IMR-90 (cell line): ENCODE results near the gene ERBB4. TPM values are rescaled to one million over a fixed set of nuclear protein-coding genes. Genes with fewer than 3 reads are reported as not detected.

Source experiments
- ATAC-seq: fragments of 200-7000 bp; cut with Tn5 transposase; 2 replicates; pipeline ENCODE4 v1.9.1; 2020; ENCODE audit warnings: low read depth, mild to moderate bottlenecking, moderate library complexity
- BruUV-seq: library from RNA; stranded (reverse); fragments of 400-500 nt; replicated peaks from 2 replicates; lab custom pipeline; 2021; lab: Mats Ljungman, UMichigan
- CTCF ChIA-PET: fragments of 300-600 bp; formaldehyde crosslinking; extraction: SDS; loops from one replicate; lab custom pipeline; 2021; ENCODE audit warnings: antibody characterized with exemption; lab: Yijun Ruan, JAX
- POLR2A ChIA-PET: fragments of 300-600 bp; sonication (Branson Sonifier 250); formaldehyde crosslinking; loops from one replicate; lab custom pipeline; 2022; ENCODE audit warnings: antibody characterized with exemption; ENCODE audit not compliant: unreplicated experiment; lab: Charles Lee
- DNase-seq: peaks from one replicate; pipeline ENCODE4 v3.0.0; 2013
- H2AFZ ChIP-seq: replicated peaks from 2 replicates; pipeline ENCODE3; 2013; ENCODE audit warnings: low read length, mild to moderate bottlenecking; ENCODE audit not compliant: poor library complexity
- H2AK5ac ChIP-seq: 2 replicates; pipeline ENCODE4 v1.6.1; 2013; ENCODE audit warnings: low read depth, low read length, inconsistent platforms
- H2AK9ac ChIP-seq: replicated peaks from 2 replicates; pipeline ENCODE3; 2013; ENCODE audit warnings: mild to moderate bottlenecking, low read depth, low read length, moderate library complexity; ENCODE audit not compliant: poor library complexity
- H2BK120ac ChIP-seq: 2 replicates; pipeline ENCODE4 v1.6.1; 2013; ENCODE audit warnings: low read depth, low read length, inconsistent platforms
- H2BK15ac ChIP-seq: 3 replicates; pipeline ENCODE4 v1.6.1; 2013; ENCODE audit warnings: low read depth, low read length, inconsistent platforms
- H2BK20ac ChIP-seq: 2 replicates; pipeline ENCODE4 v1.6.1; 2013; ENCODE audit warnings: low read depth, mild to moderate bottlenecking, inconsistent platforms, low read length, moderate library complexity
- H2BK5ac ChIP-seq: 2 replicates; pipeline ENCODE4 v1.6.1; 2013; ENCODE audit warnings: mild to moderate bottlenecking, low read depth, low read length, inconsistent platforms; ENCODE audit not compliant: poor library complexity, severe bottlenecking
- H3K14ac ChIP-seq: replicated peaks from 2 replicates; pipeline ENCODE4 v1.6.1; 2013; ENCODE audit warnings: low read depth, low read length, inconsistent platforms
- H3K18ac ChIP-seq: 2 replicates; pipeline ENCODE4 v1.6.1; 2013; ENCODE audit warnings: low read depth, low read length, control low read depth
- H3K23ac ChIP-seq: 2 replicates; pipeline ENCODE4 v1.6.1; 2013; ENCODE audit warnings: low read depth, low read length, inconsistent platforms
- H3K27ac ChIP-seq: 2 replicates; pipeline ENCODE4 v1.5.1; 2013; ENCODE audit warnings: mild to moderate bottlenecking, control low read depth, low read length; ENCODE audit not compliant: insufficient read depth
- H3K27me3 ChIP-seq: 2 replicates; pipeline ENCODE4 v1.6.1; 2013; ENCODE audit warnings: low read length; ENCODE audit not compliant: control insufficient read depth, insufficient read depth
- H3K36me3 ChIP-seq: 2 replicates; pipeline ENCODE4 v1.6.1; 2013; ENCODE audit warnings: low read length, mixed read lengths; ENCODE audit not compliant: control insufficient read depth, insufficient read depth
- H3K4ac ChIP-seq: 2 replicates; pipeline ENCODE4 v1.6.1; 2013; ENCODE audit warnings: low read depth, low read length, inconsistent platforms
- H3K4me1 ChIP-seq: 2 replicates; pipeline ENCODE4 v1.6.1; 2013; ENCODE audit warnings: low read length, mixed read lengths; ENCODE audit not compliant: control insufficient read depth, insufficient read depth
- H3K4me2 ChIP-seq: 2 replicates; pipeline ENCODE4 v1.6.1; 2013; ENCODE audit warnings: low read depth, mild to moderate bottlenecking, control low read depth, low read length, moderate library complexity
- H3K4me3 ChIP-seq: 2 replicates; pipeline ENCODE4 v1.5.1; 2013; ENCODE audit warnings: low read depth, mild to moderate bottlenecking, control low read depth, low read length, moderate library complexity; ENCODE audit not compliant: insufficient read depth
- H3K56ac ChIP-seq: 2 replicates; pipeline ENCODE4 v1.6.1; 2013; ENCODE audit warnings: low read length, inconsistent platforms; ENCODE audit not compliant: insufficient read depth; ENCODE audit errors: extremely low read depth
- H3K79me1 ChIP-seq, 2 experiments: 2 replicates each; pipeline ENCODE4 v1.6.1; 2013; ENCODE audit warnings: low read length in 2 of 2, inconsistent platforms in 1 of 2, low read depth in 1 of 2
- H3K9ac ChIP-seq: 2 replicates; pipeline ENCODE4 v1.6.1; 2013; ENCODE audit warnings: low read depth, low read length, control low read depth
- H3K9me1 ChIP-seq: 2 replicates; pipeline ENCODE4 v1.6.1; 2013; ENCODE audit warnings: low read length, inconsistent platforms; ENCODE audit not compliant: insufficient read depth
- H3K9me3 ChIP-seq: 2 replicates; pipeline ENCODE4 v1.6.1; 2013; ENCODE audit warnings: low read length; ENCODE audit not compliant: control insufficient read depth, insufficient read depth
- H4K20me1 ChIP-seq: 2 replicates; pipeline ENCODE4 v1.6.1; 2013; ENCODE audit warnings: low read length, inconsistent platforms; ENCODE audit not compliant: insufficient read depth
- H4K5ac ChIP-seq: 2 replicates; pipeline ENCODE4 v1.6.1; 2013; ENCODE audit warnings: mild to moderate bottlenecking, low read depth, low read length, control low read depth
- H4K8ac ChIP-seq, 2 experiments: 2 replicates each; pipeline ENCODE4 v1.6.1; 2013; ENCODE audit warnings: low read depth in 2 of 2, low read length in 2 of 2, control low read depth in 1 of 2, inconsistent platforms in 1 of 2
- H4K91ac ChIP-seq: 2 replicates; pipeline ENCODE4 v1.6.1; 2013; ENCODE audit warnings: low read depth, low read length, inconsistent platforms; ENCODE audit not compliant: insufficient read depth
- BHLHE40 ChIP-seq: fragments of 150-350 bp; IDR thresholded peaks from 2 replicates; pipeline ENCODE4 v1.6.1; 2016; ENCODE audit warnings: mild to moderate bottlenecking, low read depth, low read length
- CEBPB ChIP-seq: IDR thresholded peaks from 2 replicates; pipeline ENCODE4 v1.6.1; 2012; ENCODE audit warnings: low read depth, low read length, improper control_type of control experiment
- FOS ChIP-seq: fragments of 150-350 bp; IDR thresholded peaks from 2 replicates; pipeline ENCODE4 v1.6.1; 2016; ENCODE audit warnings: low read depth, low read length
- MAZ ChIP-seq: IDR thresholded peaks from 2 replicates; pipeline ENCODE4 v1.6.1; 2012; ENCODE audit warnings: low read depth, mild to moderate bottlenecking, low read length, improper control_type of control experiment, moderate library complexity, borderline replicate concordance
- MXI1 ChIP-seq: IDR thresholded peaks from 2 replicates; pipeline ENCODE4 v1.6.1; 2012; ENCODE audit warnings: low read depth, mild to moderate bottlenecking, low read length, moderate library complexity, borderline replicate concordance
- POLR2A ChIP-seq: IDR thresholded peaks from 2 replicates; pipeline ENCODE4 v1.6.1; 2012; ENCODE audit warnings: mild to moderate bottlenecking, low read depth, low read length
- RCOR1 ChIP-seq: IDR thresholded peaks from 2 replicates; pipeline ENCODE4 v1.6.1; 2012; ENCODE audit warnings: mild to moderate bottlenecking, low read length, improper control_type of control experiment; ENCODE audit not compliant: insufficient replicate concordance
- WGBS, 2 experiments: methylation state at CpG; one replicate each; pipeline versions ENCODE4 v1.1.5 to v1.1.7; 2013; ENCODE audit warnings: missing lambda C conversion rate in 2 of 2; ENCODE audit not compliant: insufficient read length in 1 of 2; ENCODE audit errors: extremely low coverage in 2 of 2; 5-methylcytosine and 5-hydroxymethylcytosine counted together
- dilution Hi-C: fragments of 300-500 bp; cut with HindIII; formaldehyde crosslinking; loops from one replicate; pipeline ENCODE4 v1.14.3; 2018; ENCODE audit warnings: low sequenced_read_pairs; ENCODE audit not compliant: unreplicated experiment
- in situ Hi-C: fragments of 300-500 bp; cut with MboI; formaldehyde crosslinking; loops from 3 replicates; pipeline ENCODE4 v1.14.3; 2019; ENCODE audit warnings: low sequenced_read_pairs, inconsistent platforms, mixed read lengths
- intact Hi-C: fragments of 100-400 bp; cut with micrococcal nuclease; formaldehyde crosslinking; loops from 2 replicates; pipeline ENCODE4 v1.10.0; 2022
- polyA plus RNA-seq, 3 experiments: library from polyadenylated mRNA; depleted of rRNA; stranded (reverse); fragments of >200 nt; gene quantifications; 2 replicates each; pipeline ENCODE4 v1.2.3, GENCODE V29; 2012; ENCODE audit warnings: low replicate concordance in 1 of 3
- total RNA-seq: library from RNA; depleted of rRNA; stranded (reverse); fragments of >200 nt; gene quantifications from 2 replicates; pipeline ENCODE4 v1.2.3, GENCODE V29; 2012

The ERBB4 gene
- total and polyA plus RNA-seq, 2 of the 4 experiments (the other 2 are of a cell fraction): not detected

DNA sequence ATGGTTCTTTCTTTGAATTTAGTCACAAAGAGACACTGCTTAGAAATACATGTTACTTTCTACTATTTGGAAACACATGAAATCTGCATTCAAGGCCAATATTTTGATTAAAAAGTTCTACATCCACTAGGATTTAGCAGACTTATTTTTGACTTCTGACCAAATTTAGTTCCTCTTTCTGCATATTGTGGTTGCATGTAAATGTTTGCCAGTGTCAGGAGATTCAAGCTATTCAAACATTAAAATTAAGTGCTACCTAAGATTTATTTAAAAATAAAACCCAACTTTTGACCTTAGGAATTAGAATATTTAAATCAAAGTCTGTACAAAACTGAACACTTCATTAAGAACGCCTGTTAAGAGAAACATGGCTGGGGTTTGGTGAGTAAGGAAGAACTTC, 1091.1 kb downstream of the ERBB4 start:
- H3K9ac ChIP-seq: no peak overlapping the region
- no peaks in the 10 kb centered on the region for H3K79me1 ChIP-seq
- no peak overlapping the region for H3K23ac ChIP-seq
- ATAC-seq: no peak
- H4K5ac ChIP-seq: no peak overlapping the region
- BruUV-seq: no TSS peak
- no peaks in the 10 kb centered on the region for H3K36me3 ChIP-seq
- H2AK9ac ChIP-seq: no peak overlapping the region
- in situ Hi-C loops (no loop called here), intact Hi-C loops (no loop called here), dilution Hi-C loops (no loop called here)
- H2AK5ac ChIP-seq: no peak overlapping the region
- POLR2A ChIA-PET: no interaction called here
- no peak overlapping the region for H3K4me3 ChIP-seq
- H2BK15ac ChIP-seq: no peak overlapping the region
- H4K8ac ChIP-seq: no peak overlapping the region
- H2BK20ac ChIP-seq: no peak overlapping the region
- no peak overlapping the region for H2BK120ac ChIP-seq
- WGBS, 2 experiments: no CpG with 5 or more reads among the region's 1 CpG
- no peak overlapping the region for H3K4me2 ChIP-seq
- H3K18ac ChIP-seq: no peak overlapping the region
- no peak for DNase-seq
- no peak overlapping the region for H2AFZ ChIP-seq
- H3K4ac ChIP-seq: no peak overlapping the region
- CTCF ChIA-PET: no interaction called here
- no peaks in the 10 kb centered on the region for H3K9me1 ChIP-seq
- no peak overlapping the region for H4K91ac ChIP-seq
- no peak overlapping the region for H3K56ac ChIP-seq
- no peak for TF ChIP-seq MXI1
- TF ChIP-seq BHLHE40: no peak
- TF ChIP-seq CEBPB: no peak
- TF ChIP-seq RCOR1: no peak
- no peak for TF ChIP-seq FOS
- TF ChIP-seq POLR2A: no peak
- no peak for TF ChIP-seq MAZ
- H3K27ac ChIP-seq: no peak overlapping the region
- H3K9me3 ChIP-seq: no peaks in the 10 kb centered on the region
- no peaks in the 10 kb centered on the region for H3K27me3 ChIP-seq
- no peaks in the 10 kb centered on the region for H4K20me1 ChIP-seq
- no peak overlapping the region for H2BK5ac ChIP-seq
- no peak overlapping the region for H3K14ac ChIP-seq
- H3K4me1 ChIP-seq: no peaks in the 10 kb centered on the region
